Stimulated activated CD8-positive, alpha-beta memory T cell treated with anti-CD3 and anti-CD28 coated beads, Interleukin-15, amount 100 ng/mL, for 4 hours (primary cell): Measurements from ENCODE around the gene IL1R1.
A peak's percentile ranks its signal among the peaks of the same experiment; 100 is the strongest.

Experiments used
- DNase-seq, 2 donors: peaks; one replicate each; pipeline ENCODE4 v3.0.0-alpha.2; 2020; ENCODE audit warnings: low read depth in 2 of 2

IL1R1 gene

GRCh38 chr2:102176172-102176571 lies 33.6 kb downstream of the IL1R1 start:
- DNase-seq = no peak

DNA sequence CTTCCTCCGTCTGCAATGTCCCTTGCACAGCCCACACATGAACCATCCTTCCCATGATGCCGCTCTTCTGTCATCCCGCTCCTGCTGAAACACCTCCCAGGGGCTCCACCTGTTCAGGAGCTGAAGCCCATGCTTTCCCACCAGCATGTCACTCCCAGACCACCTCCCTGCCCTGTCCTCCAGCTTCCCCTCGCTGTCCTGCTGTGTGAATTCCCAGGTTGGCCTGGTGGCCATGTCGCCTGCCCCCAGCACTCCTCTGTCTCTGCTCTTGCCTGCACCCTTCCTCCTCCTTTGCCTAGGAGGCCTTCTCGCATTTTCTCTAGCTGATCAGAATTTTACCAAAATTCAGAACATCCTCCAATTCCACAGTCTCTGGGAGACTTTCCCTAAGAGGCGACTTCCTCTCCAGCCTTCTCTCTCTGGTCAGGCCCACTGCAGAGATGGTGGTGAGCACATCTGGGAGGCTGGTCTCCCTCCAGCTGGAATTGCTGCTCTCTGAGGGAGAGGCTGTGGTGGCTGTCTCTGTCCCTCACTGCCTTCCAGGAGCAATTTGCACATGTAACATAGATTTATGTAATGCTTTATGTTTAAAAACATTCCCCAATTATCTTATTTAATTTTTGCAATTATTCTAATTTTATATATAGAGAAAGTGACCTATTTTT lies 35.4 kb downstream of the IL1R1 start:
- DNase-seq = no peak

DNA sequence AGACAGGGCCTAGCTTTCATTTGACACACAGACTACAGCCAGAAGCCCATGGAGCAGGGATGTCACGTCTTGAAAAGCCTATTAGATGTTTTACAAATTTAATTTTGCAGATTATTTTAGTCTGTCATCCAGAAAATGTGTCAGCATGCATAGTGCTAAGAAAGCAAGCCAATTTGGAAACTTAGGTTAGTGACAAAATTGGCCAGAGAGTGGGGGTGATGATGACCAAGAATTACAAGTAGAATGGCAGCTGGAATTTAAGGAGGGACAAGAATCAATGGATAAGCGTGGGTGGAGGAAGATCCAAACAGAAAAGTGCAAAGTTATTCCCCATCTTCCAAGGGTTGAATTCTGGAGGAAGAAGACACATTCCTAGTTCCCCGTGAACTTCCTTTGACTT lies 36.5 kb downstream of the IL1R1 start:
- no peak for DNase-seq

- no peak for DNase-seq
Observed at GRCh38 chr2:102179788-102180686, 37.5 kb downstream of the IL1R1 start.

DNA sequence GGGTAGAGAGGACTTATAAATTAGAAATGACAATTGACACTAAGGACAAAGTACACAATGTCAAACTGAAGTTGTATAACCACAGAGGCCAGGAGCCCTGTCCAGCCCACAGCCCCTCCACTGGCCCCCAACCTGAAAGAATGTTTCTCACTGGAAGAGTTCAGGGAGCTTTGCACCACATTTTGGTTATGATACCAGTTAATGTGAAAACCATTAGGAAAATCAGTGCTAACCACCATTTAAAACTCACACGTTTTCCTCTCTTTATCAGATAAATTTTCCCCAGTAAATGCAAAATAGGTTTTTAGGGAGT lies 38.1 kb downstream of the IL1R1 start:
- DNase-seq = no peak

GRCh38 chr2:102181376-102181775 lies 38.8 kb downstream of the IL1R1 start:
- no peak for DNase-seq

DNA sequence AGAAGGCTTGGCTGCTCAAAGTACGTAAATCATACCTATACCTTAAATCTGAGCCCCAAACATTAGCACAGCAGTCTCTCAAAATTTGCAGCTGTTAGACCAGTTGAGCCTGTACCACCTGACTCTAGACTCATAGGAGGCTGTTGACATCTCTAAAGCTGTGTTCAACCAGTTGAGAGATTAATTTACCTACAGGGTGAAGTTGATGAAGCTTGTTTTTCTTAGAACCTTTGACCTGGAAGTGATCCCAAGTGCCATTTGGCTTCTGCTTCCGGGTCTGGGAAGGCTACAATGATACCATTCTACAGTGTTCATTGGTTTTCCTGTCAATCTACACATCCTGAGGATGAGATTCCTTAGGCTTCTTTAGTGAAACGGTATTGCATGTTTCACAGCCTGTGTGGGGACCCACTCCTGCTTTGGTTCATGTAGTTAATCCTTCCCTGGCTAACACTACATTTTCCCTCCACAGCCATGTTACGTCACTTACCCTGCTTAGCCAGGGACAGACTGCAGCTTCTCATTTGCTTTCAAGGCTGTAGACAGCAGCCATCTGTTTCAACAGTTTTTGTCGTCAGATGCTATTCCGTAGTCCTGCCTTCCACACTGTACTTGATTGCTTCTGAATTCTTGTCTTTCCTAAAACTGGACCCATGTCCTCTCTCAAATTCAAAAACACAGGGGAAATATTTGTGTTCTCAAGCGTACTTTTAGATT lies 39.5 kb downstream of the IL1R1 start:
- no peak for DNase-seq

GRCh38 chr2:102184018-102184417 lies 41.5 kb downstream of the IL1R1 start:
- DNase-seq = no peak

DNA sequence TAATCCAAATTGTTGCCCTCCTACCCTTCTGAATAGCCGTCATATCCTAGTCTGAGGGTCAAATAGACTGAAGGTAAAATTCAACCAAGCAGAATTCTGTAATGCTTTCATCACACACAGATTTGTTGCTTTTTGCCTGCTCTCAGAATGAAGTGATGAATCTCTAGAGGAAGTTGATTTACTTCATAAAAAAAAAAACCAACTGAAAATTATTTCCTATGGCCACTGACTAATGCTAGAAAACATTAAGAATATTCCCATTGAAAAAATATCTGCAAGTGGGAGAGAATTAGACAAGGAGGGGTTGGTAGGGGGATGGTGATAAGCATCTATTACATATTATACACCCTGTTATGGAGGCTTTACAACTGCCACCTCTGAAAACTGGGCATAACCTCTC lies 42.0 kb downstream of the IL1R1 start:
- no peak for DNase-seq

DNA sequence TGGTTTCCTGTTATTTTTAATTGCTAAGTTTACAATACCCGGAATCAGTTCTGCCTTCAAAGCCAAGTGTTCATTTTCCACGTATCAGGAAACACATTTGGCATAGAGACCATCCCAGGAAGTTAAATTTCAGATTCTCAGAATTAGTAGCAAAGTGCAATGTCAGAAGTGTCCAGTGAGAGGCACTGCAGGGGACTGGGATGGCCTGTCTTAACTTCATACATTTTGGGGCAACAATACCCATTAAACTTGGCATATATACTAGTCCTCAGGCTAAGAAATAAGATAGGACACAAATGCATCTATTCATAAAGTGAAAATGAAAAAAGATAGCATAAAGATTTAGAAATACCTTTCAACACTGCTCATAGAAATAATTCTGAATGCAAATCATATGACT lies 42.8 kb downstream of the IL1R1 start:
- no peak for DNase-seq

DNA sequence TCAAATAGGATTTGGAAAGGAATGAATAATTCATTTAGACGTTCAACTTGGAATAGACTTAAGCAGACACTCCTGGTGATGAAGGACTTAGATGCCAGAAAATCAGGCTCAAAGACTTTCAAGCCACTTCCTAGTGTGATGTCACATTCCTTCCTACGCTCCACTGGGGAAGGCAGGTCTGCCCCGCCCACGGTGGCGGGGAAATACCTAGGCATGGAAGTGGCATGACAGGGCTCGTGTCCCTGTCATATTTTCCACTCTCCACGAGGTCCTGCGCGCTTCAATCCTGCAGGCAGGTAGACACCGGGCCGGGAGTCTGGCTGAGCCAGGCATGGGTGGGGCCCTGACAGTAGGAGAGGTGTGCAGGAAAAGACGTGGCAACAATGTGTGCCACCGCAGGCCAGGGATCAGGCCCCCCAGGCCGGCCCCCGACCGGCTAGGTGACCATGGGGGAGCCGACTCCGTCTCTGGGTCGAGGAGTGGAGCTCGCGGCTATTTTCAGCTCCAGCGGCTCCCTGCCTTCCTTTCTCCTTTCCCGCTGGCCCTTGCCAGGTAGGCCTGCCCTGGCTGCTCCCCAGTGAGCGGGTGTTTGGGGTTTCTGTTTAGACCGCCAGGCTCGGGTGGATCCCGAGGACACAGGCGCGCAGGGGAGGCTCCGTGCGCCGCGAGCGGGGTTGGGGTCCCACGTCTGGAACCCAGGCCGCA lies 44.4 kb downstream of the IL1R1 start, which contains the start of gene IL1RL2:
Gene IL1RL2 (plus strand): TSS at position 233 of the 705 bp plus-strand sequence. CDS start 845 bp downstream, outside the sequence.
- DNase-seq = no peak

GRCh38 chr2:102187496-102188150 lies 45.1 kb downstream of the IL1R1 start:
- peak in 1 of 2 donors; percentile 37 for DNase-seq

- no peak for DNase-seq
Observed at GRCh38 chr2:102190430-102191107, 48.0 kb downstream of the IL1R1 start.

DNA sequence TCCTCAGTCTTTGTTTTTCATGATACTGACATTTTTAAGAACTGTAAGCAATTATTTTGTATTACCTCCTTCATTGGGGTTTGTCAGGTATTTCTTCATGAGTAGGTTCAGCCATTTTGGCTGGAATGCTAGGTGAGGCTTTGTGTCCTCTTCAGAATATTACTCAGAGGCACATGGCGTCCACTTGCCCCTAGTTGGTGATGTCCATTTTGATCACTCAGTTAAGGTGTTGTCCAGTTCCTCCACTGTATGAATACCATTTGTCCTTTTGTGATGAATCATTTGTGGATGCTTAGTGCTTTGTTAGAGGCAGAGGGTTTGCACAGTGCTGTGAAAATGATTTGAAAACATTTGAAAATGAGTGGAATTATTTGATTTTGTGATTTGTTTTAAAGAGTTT lies 49.0 kb downstream of the IL1R1 start:
- DNase-seq = no peak

GRCh38 chr2:102193074-102193473 lies 50.5 kb downstream of the IL1R1 start:
- no peak for DNase-seq

GRCh38 chr2:102194609-102195268 lies 52.2 kb downstream of the IL1R1 start:
- no peak for DNase-seq

DNA sequence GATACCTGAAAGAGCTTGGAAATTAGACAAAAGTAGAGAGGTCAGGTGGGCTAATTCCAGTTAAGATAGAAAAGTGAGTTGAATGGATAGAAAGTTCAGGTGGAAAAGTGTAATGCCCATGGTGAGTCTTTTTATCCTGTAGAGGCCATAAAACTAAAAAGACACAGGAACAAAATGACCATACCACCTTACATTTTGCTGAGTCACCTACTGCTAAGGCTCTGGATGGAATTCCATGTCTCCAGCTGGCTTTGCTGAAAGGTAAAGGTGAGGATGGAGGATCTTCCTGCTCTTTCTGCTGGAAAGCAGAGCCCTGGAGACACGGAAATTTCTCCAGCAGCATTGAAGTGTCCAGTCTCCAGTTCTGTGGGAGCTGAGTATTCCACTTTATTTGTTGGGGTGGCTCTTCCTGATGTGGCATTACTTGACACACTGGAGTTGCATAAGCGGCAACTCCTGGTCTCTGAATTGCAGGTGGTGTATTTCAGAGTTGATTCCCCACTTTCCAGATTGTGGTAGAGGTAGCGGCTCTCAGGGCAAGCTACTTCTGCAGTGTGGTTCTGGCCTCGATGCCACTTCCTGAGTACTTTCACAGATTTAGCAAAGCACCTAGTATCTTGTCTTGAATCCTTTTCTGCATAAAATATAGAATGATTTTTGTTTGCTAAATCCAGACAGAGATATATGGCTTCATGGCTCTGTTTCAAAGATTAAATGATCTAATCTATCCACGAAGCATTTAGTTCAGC lies 55.0 kb downstream of the IL1R1 start:
- no peak for DNase-seq

GRCh38 chr2:102200539-102200938 lies 58.0 kb downstream of the IL1R1 start:
- DNase-seq = no peak

- DNase-seq = no peak
Observed at GRCh38 chr2:102204638-102205037, 62.1 kb downstream of the IL1R1 start.
